ENCODE measurements around the gene MFAP4. TPM values are rescaled to one million over a fixed set of nuclear protein-coding genes. Genes with fewer than 3 reads are reported as not detected.

MFAP4 gene
- total and polyA plus RNA-seq, 2 experiments from 2014 or later = 360 to 739 TPM

- no peak for DNase-seq (ENCODE audit: low spot score)
- Histone ChIP-seq H3K4me3 (no peak overlapping the region), H2AFZ (no peak overlapping the region), H3K4me1 (ENCODE audit: insufficient read depth) (no peaks in the 10 kb centered on the region), H3K27me3 (no peaks in the 10 kb centered on the region), H3K27ac (no peak overlapping the region), H4K20me1 (ENCODE audit: insufficient read depth, poor library complexity, severe bottlenecking) (no peaks in the 10 kb centered on the region), H3K36me3 (replicated peaks; ENCODE audit: insufficient read depth, low read depth) (no peaks in the 10 kb centered on the region), H3K79me2 (no peaks in the 10 kb centered on the region), H3K9me3 (ENCODE audit: low read depth) (no peaks in the 10 kb centered on the region), H3K4me2 (no peak overlapping the region), H3K9me2 (replicated peaks; ENCODE audit: insufficient read depth) (no peaks in the 10 kb centered on the region)
- WGBS (ENCODE audit: low lambda C conversion rate, missing lambda C conversion rate) = 91% methylated on average over 7 of the region's 7 CpGs
- TF ChIP-seq, protein P1, sequence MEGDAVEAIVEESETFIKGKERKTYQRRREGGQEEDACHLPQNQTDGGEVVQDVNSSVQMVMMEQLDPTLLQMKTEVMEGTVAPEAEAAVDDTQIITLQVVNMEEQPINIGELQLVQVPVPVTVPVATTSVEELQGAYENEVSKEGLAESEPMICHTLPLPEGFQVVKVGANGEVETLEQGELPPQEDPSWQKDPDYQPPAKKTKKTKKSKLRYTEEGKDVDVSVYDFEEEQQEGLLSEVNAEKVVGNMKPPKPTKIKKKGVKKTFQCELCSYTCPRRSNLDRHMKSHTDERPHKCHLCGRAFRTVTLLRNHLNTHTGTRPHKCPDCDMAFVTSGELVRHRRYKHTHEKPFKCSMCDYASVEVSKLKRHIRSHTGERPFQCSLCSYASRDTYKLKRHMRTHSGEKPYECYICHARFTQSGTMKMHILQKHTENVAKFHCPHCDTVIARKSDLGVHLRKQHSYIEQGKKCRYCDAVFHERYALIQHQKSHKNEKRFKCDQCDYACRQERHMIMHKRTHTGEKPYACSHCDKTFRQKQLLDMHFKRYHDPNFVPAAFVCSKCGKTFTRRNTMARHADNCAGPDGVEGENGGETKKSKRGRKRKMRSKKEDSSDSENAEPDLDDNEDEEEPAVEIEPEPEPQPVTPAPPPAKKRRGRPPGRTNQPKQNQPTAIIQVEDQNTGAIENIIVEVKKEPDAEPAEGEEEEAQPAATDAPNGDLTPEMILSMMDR (IDR thresholded peaks at IDR 0.05; ENCODE audit: poor library complexity) = no peak
- TF ChIP-seq EZH2 (IDR thresholded peaks at IDR 0.05; ENCODE audit: borderline replicate concordance) (no peak), EZH2phosphoT487 (IDR thresholded peaks at IDR 0.05; ENCODE audit: low read depth, severe bottlenecking, unreplicated experiment) (no peak)
These were observed 15.6 kb downstream of the MFAP4 start for GRCh38 chr17:19371259-19372010.

DNA sequence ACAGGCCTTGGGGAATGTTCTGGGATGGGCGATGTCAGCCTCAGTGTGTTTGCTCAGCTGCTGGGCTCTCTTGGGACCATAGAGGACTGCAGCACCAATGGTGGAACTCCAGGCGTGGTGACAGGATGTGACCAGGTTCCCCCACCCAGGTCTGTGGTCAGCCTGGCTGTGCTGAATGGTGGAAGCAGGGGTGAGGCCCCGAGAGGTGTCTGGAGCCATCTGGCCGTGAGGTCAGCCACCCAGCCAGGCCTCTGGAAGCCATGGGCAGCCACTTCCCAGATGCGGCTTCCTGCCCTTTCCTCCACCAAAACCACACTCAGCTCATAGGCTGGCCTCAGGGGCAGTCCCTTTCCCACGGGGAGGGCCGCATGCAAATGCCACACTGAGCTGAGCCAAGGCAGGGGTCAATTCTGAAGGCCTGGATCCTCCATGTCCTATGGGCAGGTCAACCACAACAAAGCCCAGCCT is 16.5 kb downstream of the MFAP4 start:
- Histone ChIP-seq H3K4me2 (no peak overlapping the region), H3K79me2 (no peaks in the 10 kb centered on the region), H3K36me3 (replicated peaks; ENCODE audit: insufficient read depth, low read depth) (no peaks in the 10 kb centered on the region), H3K27ac (no peak overlapping the region), H2AFZ (no peak overlapping the region), H3K9me2 (replicated peaks; ENCODE audit: insufficient read depth) (no peaks in the 10 kb centered on the region), H3K4me3 (no peak overlapping the region), H3K9me3 (ENCODE audit: low read depth) (no peaks in the 10 kb centered on the region), H3K4me1 (ENCODE audit: insufficient read depth) (no peaks in the 10 kb centered on the region), H3K27me3 (no peaks in the 10 kb centered on the region), H4K20me1 (ENCODE audit: insufficient read depth, poor library complexity, severe bottlenecking) (no peaks in the 10 kb centered on the region)
- DNase-seq (ENCODE audit: low spot score) = no peak
- WGBS (ENCODE audit: low lambda C conversion rate, missing lambda C conversion rate) = 76% methylated on average over 7 of the region's 7 CpGs
- TF ChIP-seq EZH2phosphoT487 (IDR thresholded peaks at IDR 0.05; ENCODE audit: low read depth, severe bottlenecking, unreplicated experiment) (no peak), EZH2 (IDR thresholded peaks at IDR 0.05; ENCODE audit: borderline replicate concordance) (no peak)
- TF ChIP-seq, protein P1 (IDR thresholded peaks at IDR 0.05; ENCODE audit: poor library complexity) = no peak

GRCh38 chr17:19369846-19370492 is 17.0 kb downstream of the MFAP4 start:
- no peaks in the 10 kb centered on the region for H4K20me1 ChIP-seq (ENCODE audit: insufficient read depth, poor library complexity, severe bottlenecking)
- H3K79me2 ChIP-seq = no peaks in the 10 kb centered on the region
- no peaks in the 10 kb centered on the region for H3K36me3 ChIP-seq (replicated peaks; ENCODE audit: insufficient read depth, low read depth)
- no peak overlapping the region for H3K4me2 ChIP-seq
- no peaks in the 10 kb centered on the region for H3K9me3 ChIP-seq (ENCODE audit: low read depth)
- 95% methylated on average over 12 of the region's 12 CpGs for WGBS (ENCODE audit: low lambda C conversion rate, missing lambda C conversion rate)
- no peak for DNase-seq (ENCODE audit: low spot score)
- no peak overlapping the region for H2AFZ ChIP-seq
- no peaks in the 10 kb centered on the region for H3K4me1 ChIP-seq (ENCODE audit: insufficient read depth)
- H3K9me2 ChIP-seq (replicated peaks; ENCODE audit: insufficient read depth) = no peaks in the 10 kb centered on the region
- no peak overlapping the region for H3K27ac ChIP-seq
- H3K27me3 ChIP-seq = no peaks in the 10 kb centered on the region
- no peak for TF ChIP-seq EZH2phosphoT487 (IDR thresholded peaks at IDR 0.05; ENCODE audit: low read depth, severe bottlenecking, unreplicated experiment)
- TF ChIP-seq EZH2 (IDR thresholded peaks at IDR 0.05; ENCODE audit: borderline replicate concordance) = no peak
- TF ChIP-seq, protein P1 (IDR thresholded peaks at IDR 0.05; ENCODE audit: poor library complexity) = no peak
- H3K4me3 ChIP-seq = no peak overlapping the region
